ENCODE results near the gene BTBD17. TPM values are rescaled to one million over a fixed set of nuclear protein-coding genes. Genes with fewer than 3 reads are reported as not detected.

The BTBD17 gene
- not detected in 2 replicates for total RNA-seq

DNA sequence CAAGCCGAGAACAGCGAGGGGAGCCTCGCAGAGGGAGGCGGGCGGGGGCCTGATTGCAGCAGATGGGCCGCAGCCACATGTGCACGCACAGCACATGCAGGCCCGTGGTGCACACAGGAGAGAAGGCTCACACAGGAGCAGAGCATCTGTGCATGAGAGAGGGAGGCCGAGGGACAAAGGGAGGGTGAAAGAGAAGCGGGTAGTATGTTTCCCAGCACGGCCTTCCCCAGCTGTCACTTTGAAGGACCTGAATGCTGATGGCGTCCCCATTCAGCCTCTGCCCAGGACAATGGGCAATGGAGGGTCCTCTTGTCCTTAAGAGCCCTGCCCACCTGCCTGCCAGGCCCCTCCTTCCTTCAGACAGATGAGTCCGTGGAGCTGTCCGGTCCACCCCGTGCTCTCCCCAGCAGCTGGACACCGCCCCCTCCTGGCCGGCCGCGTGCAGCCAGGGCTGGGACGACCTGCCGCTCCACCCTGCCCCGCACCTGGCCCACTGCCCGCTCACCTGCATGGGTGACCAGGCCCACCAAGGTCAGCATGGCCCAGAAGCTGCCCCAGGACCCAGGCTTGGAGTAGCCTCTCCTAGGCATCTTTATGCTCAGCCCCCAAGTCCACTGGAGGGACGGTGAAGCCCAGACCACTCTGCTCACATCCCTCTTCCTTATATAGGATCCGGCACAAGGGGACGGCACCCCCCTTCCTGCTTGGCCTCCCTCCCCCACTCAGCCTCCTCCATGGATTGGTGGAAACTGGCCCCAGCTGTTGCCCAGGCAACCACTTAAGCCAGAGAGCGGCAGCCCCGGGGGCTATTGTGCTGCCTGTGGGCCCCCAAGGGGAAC is at the start of gene BTBD17:
Gene BTBD17, minus strand, starts transcription at position 639 of the 839 bp plus-strand sequence. Its CDS starts 49 bp downstream, at position 590.

DNA sequence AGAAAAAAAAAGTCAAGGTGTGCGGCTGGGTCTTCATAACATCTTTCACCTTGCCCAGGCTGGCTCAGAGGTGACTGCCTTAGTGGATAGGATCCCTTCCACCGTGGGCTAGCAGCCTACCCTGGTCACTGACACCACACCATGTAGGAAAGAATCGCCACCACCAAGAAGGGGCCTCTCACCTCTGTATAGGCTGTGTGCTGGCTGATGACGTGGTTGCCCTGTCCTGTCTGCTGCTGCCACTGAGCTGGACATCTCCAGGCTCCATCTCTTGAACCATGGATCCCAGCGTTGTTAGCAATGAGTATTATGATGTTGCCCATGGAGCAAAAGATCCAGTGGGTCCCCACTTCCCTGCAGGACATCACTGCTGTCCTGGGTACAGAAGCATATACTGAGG is 5.5 kb upstream of the BTBD17 start, which contains the start of gene GPR142:
Gene GPR142, plus strand, starts transcription at position 301 of the 400 bp plus-strand sequence. CDS start 2,035 bp downstream, outside the sequence.

DNA sequence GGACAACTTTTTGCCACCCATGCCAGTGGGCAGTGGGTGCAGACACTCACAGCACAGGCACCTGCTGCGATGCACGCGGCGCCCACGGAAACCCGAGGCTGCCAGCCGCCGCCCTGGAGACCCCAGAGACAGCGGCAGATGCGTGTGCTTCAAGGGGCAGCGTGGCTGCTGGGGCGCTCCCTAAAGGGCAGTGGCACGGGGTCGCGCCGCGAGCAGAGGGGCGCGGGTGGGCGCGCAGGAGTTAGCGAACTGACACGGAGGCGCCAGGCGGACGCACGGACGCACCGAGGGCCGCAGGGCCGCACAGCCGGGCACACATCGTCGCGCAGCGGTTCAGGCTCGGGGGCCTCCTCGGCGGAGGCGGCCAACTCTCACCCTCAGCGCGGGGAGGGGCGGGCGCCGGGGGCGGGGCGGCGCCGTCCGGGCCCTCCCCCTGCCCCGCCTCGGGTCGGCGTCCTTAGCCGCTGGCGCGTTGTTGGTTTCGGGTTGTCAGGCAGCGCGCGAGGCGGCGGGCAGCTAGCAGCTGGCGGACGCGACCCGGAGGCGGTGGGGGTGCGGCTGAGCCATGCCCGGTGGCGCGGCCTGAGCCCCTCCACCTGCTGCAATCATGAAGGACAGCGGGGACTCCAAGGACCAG is 35.8 kb downstream of the BTBD17 start, which contains the start of gene KIF19:
Gene KIF19, plus strand, starts transcription at position 484 of the 637 bp plus-strand sequence. Its CDS starts 124 bp downstream, at position 608.

Other genes starting within 250 kb of the BTBD17 start
- gene RPL38, start 158.2 kb downstream of the BTBD17 start, total RNA-seq = 891 and 1,081 TPM in 2 replicates
- gene TTYH2, start 148.3 kb downstream of the BTBD17 start, total RNA-seq = 0.85 and 2.2 TPM in 2 replicates
- not detected in 2 replicates for gene DNAI2, start 87.6 kb downstream of the BTBD17 start, total RNA-seq
- gene KIF19, start 35.6 kb downstream of the BTBD17 start, total RNA-seq = under 0.01 TPM in 1 of 2 replicates, not detected in the other
- not detected in 2 replicates for gene GPR142, start 5.6 kb upstream of the BTBD17 start, total RNA-seq
- gene GPRC5C, start 70.2 kb upstream of the BTBD17 start, total RNA-seq = 36.2 and 36.9 TPM in 2 replicates
- gene CD300A, start 104.8 kb upstream of the BTBD17 start, total RNA-seq = not detected in 2 replicates
- not detected in 2 replicates for gene CD300LB, start 169.6 kb upstream of the BTBD17 start, total RNA-seq
- gene CD300C, start 184.2 kb upstream of the BTBD17 start, total RNA-seq = not detected in 2 replicates
- not detected in 2 replicates for gene CD300H, start 205.6 kb upstream of the BTBD17 start, total RNA-seq
- gene CD300LD, start 230.4 kb upstream of the BTBD17 start, total RNA-seq = not detected in 2 replicates

Data from tracheal epithelial cell (primary cell).